Testis (tissue), 2 donors: ENCODE results near the gene LRRTM1.

Experiments used
- CTCF ChIP-seq, 3 experiments: fragments of 450-650 bp in 2 of 3; fragments of 200-600 bp in 1 of 3; sonication (generic) in 1 of 3; IDR thresholded peaks; one replicate each; pipeline ENCODE4 v1.5.1; 2016 to 2019; ENCODE audit warnings: antibody characterized with exemption in 3 of 3, mild to moderate bottlenecking in 2 of 3, moderate library complexity in 1 of 3
- POLR2A ChIP-seq: fragments of 450-650 bp; IDR thresholded peaks from one replicate; pipeline ENCODE4 v1.6.1; 2017; ENCODE audit warnings: antibody characterized with exemption, mild to moderate bottlenecking, moderate library complexity

GRCh38 chr2:80322958-80323357, 18.4 kb upstream of the LRRTM1 start:
- TF ChIP-seq CTCF (IDR thresholded peaks at IDR 0.05) (no peak), POLR2A (no peak)
